Measurements from ENCODE around the gene OLAH. TPM values are rescaled to one million over a fixed set of nuclear protein-coding genes. Genes with fewer than 3 reads are reported as not detected.

OLAH gene
- polyA plus RNA-seq, 1 donor (not counting 4 experiments of a cell fraction or from before 2014, with no cell fraction given), result 0.54 TPM

DNA sequence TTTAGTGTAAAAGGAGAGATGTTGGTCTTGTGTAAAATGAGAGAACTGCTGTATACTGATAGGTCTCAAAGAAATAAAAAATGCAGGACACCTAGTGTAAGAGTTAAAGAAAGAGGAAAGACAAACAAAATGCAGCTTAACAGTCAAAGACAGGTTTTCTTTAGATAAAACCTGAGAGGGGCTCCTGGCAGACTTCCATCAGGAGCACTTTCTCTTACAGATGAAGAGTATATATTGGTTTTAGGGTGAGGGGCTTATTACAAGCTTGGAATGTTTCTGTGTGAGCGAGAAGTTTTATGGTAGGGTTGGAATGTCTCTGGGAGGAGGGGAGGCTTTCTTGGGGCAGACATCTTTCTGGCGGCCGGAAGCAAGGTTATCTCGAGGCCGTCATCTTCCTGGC is 28.6 kb downstream of the OLAH start:
- DNase-seq (ENCODE audit: low read depth, low spot score) (no peak), FAIRE-seq (no peak)
- Histone ChIP-seq H3K9me1 (ENCODE audit: control insufficient read depth, extremely low read depth, insufficient read depth, low read length) (no peaks in the 10 kb centered on the region), H3K4me3 (ENCODE audit: control insufficient read depth in 2 of 3, extremely low read depth in 1 of 3, insufficient read depth in 2 of 3, low read depth in 1 of 3, low read length in 3 of 3) (no peak overlapping the region), H2AFZ (ENCODE audit: control insufficient read depth, low read length) (no peak overlapping the region), H3K9me3 (ENCODE audit: control insufficient read depth, low read depth, low read length) (no peaks in the 10 kb centered on the region), H3K36me3 (ENCODE audit: control insufficient read depth in 2 of 2, extremely low read depth in 1 of 2, insufficient read depth in 2 of 2, low read length in 2 of 2) (no peaks in the 10 kb centered on the region), H4K20me1 (ENCODE audit: control insufficient read depth, extremely low read depth, insufficient read depth, low read length) (no peaks in the 10 kb centered on the region), H3K4me1 (ENCODE audit: control insufficient read depth, extremely low read depth, insufficient read depth, low read length) (no peaks in the 10 kb centered on the region), H3K27me3 (ENCODE audit: control insufficient read depth, extremely low read depth, insufficient read depth, low read length) (no peaks in the 10 kb centered on the region), H3K27ac (ENCODE audit: control insufficient read depth, insufficient read depth, low read length) (no peak overlapping the region), H3K9ac (ENCODE audit: control insufficient read depth, extremely low read depth, insufficient read depth, low read length) (no peak overlapping the region), H3K4me2 (ENCODE audit: control insufficient read depth, extremely low read depth, insufficient read depth, low read depth, low read length) (no peak overlapping the region), H3K79me2 (ENCODE audit: control insufficient read depth, insufficient read depth, low read length) (no peaks in the 10 kb centered on the region)
- dilution Hi-C loops (cut with MboI; ENCODE audit: extremely low pct_ligation_motif_present, low sequenced_read_pairs), result no loop called here
- no peak for TF ChIP-seq EZH2 (IDR thresholded peaks at IDR 0.05; ENCODE audit: low read length)
- TF ChIP-seq, protein P1, sequence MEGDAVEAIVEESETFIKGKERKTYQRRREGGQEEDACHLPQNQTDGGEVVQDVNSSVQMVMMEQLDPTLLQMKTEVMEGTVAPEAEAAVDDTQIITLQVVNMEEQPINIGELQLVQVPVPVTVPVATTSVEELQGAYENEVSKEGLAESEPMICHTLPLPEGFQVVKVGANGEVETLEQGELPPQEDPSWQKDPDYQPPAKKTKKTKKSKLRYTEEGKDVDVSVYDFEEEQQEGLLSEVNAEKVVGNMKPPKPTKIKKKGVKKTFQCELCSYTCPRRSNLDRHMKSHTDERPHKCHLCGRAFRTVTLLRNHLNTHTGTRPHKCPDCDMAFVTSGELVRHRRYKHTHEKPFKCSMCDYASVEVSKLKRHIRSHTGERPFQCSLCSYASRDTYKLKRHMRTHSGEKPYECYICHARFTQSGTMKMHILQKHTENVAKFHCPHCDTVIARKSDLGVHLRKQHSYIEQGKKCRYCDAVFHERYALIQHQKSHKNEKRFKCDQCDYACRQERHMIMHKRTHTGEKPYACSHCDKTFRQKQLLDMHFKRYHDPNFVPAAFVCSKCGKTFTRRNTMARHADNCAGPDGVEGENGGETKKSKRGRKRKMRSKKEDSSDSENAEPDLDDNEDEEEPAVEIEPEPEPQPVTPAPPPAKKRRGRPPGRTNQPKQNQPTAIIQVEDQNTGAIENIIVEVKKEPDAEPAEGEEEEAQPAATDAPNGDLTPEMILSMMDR (optimal IDR thresholded peaks at IDR 0.05 in 1 of 3, IDR thresholded peaks at IDR 0.05 in 1 of 3, conservative IDR thresholded peaks at IDR 0.05 in 1 of 3; ENCODE audit: extremely low read depth in 1 of 3, insufficient read depth in 2 of 3, low read length in 3 of 3), result no peak

DNA sequence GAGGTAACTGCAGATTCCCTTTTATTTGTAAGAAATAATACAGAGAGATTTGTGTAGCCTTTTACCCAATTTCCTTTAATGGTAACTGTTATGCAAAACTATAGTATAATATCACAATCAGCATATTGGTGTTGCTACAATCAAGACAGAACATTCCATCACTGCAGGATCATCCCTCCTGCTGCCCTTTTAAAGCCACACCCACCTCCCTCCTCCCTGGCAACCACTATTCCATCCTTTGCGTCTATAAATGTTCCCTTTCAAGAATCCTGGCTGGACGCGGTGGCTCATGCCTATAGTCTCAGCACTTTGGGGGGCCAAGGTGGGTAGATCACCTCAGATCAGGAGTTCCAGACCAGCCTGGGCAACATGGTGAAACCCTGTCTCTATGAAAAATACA is 31.7 kb downstream of the OLAH start:
- no peak overlapping the region for H3K27ac ChIP-seq (ENCODE audit: control insufficient read depth, insufficient read depth, low read length)
- dilution Hi-C loops (cut with MboI; ENCODE audit: extremely low pct_ligation_motif_present, low sequenced_read_pairs), result no loop called here
- no peaks in the 10 kb centered on the region for H3K4me1 ChIP-seq (ENCODE audit: control insufficient read depth, extremely low read depth, insufficient read depth, low read length)
- H3K27me3 ChIP-seq (ENCODE audit: control insufficient read depth, extremely low read depth, insufficient read depth, low read length), result no peaks in the 10 kb centered on the region
- H3K4me3 ChIP-seq (ENCODE audit: control insufficient read depth in 2 of 3, extremely low read depth in 1 of 3, insufficient read depth in 2 of 3, low read depth in 1 of 3, low read length in 3 of 3), result no peak overlapping the region
- no peak overlapping the region for H2AFZ ChIP-seq (ENCODE audit: control insufficient read depth, low read length)
- no peaks in the 10 kb centered on the region for H3K79me2 ChIP-seq (ENCODE audit: control insufficient read depth, insufficient read depth, low read length)
- no peaks in the 10 kb centered on the region for H3K9me3 ChIP-seq (ENCODE audit: control insufficient read depth, low read depth, low read length)
- DNase-seq (ENCODE audit: low read depth, low spot score) (no peak), FAIRE-seq (no peak)
- H3K9ac ChIP-seq (ENCODE audit: control insufficient read depth, extremely low read depth, insufficient read depth, low read length), result no peak overlapping the region
- H3K4me2 ChIP-seq (ENCODE audit: control insufficient read depth, extremely low read depth, insufficient read depth, low read depth, low read length), result no peak overlapping the region
- H3K9me1 ChIP-seq (ENCODE audit: control insufficient read depth, extremely low read depth, insufficient read depth, low read length), result no peaks in the 10 kb centered on the region
- TF ChIP-seq, protein P1 (optimal IDR thresholded peaks at IDR 0.05 in 1 of 3, IDR thresholded peaks at IDR 0.05 in 1 of 3, conservative IDR thresholded peaks at IDR 0.05 in 1 of 3; ENCODE audit: extremely low read depth in 1 of 3, insufficient read depth in 2 of 3, low read length in 3 of 3), result no peak
- TF ChIP-seq EZH2 (IDR thresholded peaks at IDR 0.05; ENCODE audit: low read length), result no peak
- H3K36me3 ChIP-seq (ENCODE audit: control insufficient read depth in 2 of 2, extremely low read depth in 1 of 2, insufficient read depth in 2 of 2, low read length in 2 of 2), result no peaks in the 10 kb centered on the region
- no peaks in the 10 kb centered on the region for H4K20me1 ChIP-seq (ENCODE audit: control insufficient read depth, extremely low read depth, insufficient read depth, low read length)

Measured in keratinocyte (primary cell).